Measurements from ENCODE around the gene TACO1. TPM values are rescaled to one million over a fixed set of nuclear protein-coding genes. Genes with fewer than 3 reads are reported as not detected.

The TACO1 gene
- total RNA-seq, 1 experiment from 2014 or later: 27.1 TPM

DNA sequence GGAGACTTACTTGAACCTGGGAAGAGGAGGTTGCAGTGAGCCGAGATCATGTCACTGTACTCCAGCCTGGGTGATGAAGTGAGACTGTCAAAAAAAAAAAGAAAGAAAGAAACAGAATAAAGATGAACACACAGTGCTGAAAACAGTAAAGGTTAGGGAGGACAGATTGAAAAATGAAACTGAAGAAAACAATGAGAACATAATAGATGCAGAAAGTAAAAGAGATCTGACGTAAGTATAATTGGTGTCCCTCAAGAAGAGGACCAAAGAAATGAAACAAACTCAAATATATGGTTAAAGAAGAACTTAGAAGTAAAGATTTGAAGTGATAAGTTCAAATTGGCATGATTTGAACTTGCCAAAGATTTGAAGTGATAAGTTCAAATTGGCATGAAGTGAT, 43.3 kb upstream of the TACO1 start:
- Histone ChIP-seq H3K27me3 (ENCODE audit: insufficient read depth, low read depth) (no peaks in the 10 kb centered on the region), H4K20me1 (ENCODE audit: insufficient read depth) (peaks cover 91% of the 10 kb centered on the region), H3K4me2 (no peak overlapping the region), H2AFZ (no peak overlapping the region), H3K36me3 (ENCODE audit: low read depth) (peaks cover 8% of the 10 kb centered on the region; the same call in 1 of the 2 replicates), H3K4me1 (replicated peaks; ENCODE audit: insufficient read depth) (peaks cover 6% of the 10 kb centered on the region), H3F3A (ENCODE audit: insufficient read depth, low read depth) (peaks cover 6% of the 10 kb centered on the region), H3K9me3 (ENCODE audit: insufficient read depth, low read depth) (no peaks in the 10 kb centered on the region), H3K27ac (no peak overlapping the region), H3K9me2 (ENCODE audit: insufficient read depth) (no peaks in the 10 kb centered on the region), H3K4me3 (no peak overlapping the region), H3K79me2 (ENCODE audit: low read depth) (peaks cover 94% of the 10 kb centered on the region)
- BruUV-seq (replicated peaks): no TSS peak
- CTCF ChIA-PET: no interaction called here
- no peak for DNase-seq
- intact Hi-C loops (cut with micrococcal nuclease; ENCODE audit: unreplicated experiment): no loop called here
- TF ChIP-seq, protein P1, sequence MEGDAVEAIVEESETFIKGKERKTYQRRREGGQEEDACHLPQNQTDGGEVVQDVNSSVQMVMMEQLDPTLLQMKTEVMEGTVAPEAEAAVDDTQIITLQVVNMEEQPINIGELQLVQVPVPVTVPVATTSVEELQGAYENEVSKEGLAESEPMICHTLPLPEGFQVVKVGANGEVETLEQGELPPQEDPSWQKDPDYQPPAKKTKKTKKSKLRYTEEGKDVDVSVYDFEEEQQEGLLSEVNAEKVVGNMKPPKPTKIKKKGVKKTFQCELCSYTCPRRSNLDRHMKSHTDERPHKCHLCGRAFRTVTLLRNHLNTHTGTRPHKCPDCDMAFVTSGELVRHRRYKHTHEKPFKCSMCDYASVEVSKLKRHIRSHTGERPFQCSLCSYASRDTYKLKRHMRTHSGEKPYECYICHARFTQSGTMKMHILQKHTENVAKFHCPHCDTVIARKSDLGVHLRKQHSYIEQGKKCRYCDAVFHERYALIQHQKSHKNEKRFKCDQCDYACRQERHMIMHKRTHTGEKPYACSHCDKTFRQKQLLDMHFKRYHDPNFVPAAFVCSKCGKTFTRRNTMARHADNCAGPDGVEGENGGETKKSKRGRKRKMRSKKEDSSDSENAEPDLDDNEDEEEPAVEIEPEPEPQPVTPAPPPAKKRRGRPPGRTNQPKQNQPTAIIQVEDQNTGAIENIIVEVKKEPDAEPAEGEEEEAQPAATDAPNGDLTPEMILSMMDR (conservative IDR thresholded peaks at IDR 0.05): no peak
- no peak for TF ChIP-seq EZH2 (IDR thresholded peaks at IDR 0.05; ENCODE audit: low read depth)
- POLR2A ChIA-PET (ENCODE audit: unreplicated experiment): no interaction called here

DNA sequence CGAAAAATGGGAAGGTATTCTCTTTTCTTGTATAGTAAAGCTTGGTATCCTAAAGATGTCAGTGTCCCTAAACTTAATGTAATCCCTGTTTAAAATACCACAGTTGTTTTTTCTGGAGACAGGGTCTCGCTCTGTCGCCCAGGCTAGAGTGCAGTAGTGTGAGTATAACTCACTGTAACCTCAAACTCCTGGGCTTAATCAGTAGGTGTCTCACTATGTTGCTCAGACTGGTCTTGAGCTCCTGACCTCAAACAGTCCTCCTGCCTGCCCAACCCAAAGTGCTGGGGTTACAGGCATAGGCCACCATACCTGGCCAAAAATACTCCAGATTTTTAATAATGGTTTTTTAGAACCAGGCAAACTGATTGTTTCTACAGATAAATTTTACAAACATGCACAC, 42.3 kb upstream of the TACO1 start:
- H3K4me1 ChIP-seq (replicated peaks; ENCODE audit: insufficient read depth): no peaks in the 10 kb centered on the region
- no peak for DNase-seq
- no peaks in the 10 kb centered on the region for H3K9me2 ChIP-seq (ENCODE audit: insufficient read depth)
- H3K4me3 ChIP-seq: no peak overlapping the region
- H3K36me3 ChIP-seq (ENCODE audit: low read depth): no peaks in the 10 kb centered on the region
- no peak overlapping the region for H2AFZ ChIP-seq
- POLR2A ChIA-PET (ENCODE audit: unreplicated experiment): no interaction called here
- TF ChIP-seq, protein P1 (conservative IDR thresholded peaks at IDR 0.05): no peak
- no peak for TF ChIP-seq EZH2 (IDR thresholded peaks at IDR 0.05; ENCODE audit: low read depth)
- intact Hi-C loops (cut with micrococcal nuclease; ENCODE audit: unreplicated experiment): no loop called here
- no peak overlapping the region for H3K27ac ChIP-seq
- no peak overlapping the region for H3K4me2 ChIP-seq
- peaks cover 10% of the 10 kb centered on the region; the same call in 1 of the 2 replicates for H3F3A ChIP-seq (ENCODE audit: insufficient read depth, low read depth)
- peaks cover 89% of the 10 kb centered on the region for H4K20me1 ChIP-seq (ENCODE audit: insufficient read depth)
- no peaks in the 10 kb centered on the region for H3K9me3 ChIP-seq (ENCODE audit: insufficient read depth, low read depth)
- H3K27me3 ChIP-seq (ENCODE audit: insufficient read depth, low read depth): no peaks in the 10 kb centered on the region
- no TSS peak for BruUV-seq (replicated peaks)
- CTCF ChIA-PET: no interaction called here
- H3K79me2 ChIP-seq (ENCODE audit: low read depth): peaks cover 92% of the 10 kb centered on the region

DNA sequence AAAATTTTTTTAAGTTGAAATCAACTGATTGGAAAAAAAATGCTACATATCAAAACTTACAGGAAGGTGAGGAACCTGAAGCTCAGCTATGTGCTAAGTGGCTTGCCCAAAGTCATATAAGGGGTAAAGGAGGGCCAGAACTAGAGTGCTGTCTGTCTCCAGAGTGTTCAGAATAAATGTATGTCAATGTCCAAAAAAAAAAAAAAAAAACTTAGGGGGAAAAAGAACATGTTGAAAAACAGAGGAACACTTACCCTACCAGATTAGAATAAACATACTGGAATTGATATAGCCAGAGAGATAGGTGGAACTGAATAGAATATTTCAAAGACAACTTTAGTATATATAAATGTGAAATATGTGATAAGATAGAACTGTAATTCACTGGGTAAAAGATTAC, 38.9 kb upstream of the TACO1 start:
- Histone ChIP-seq H3K4me3 (no peak overlapping the region), H3K79me2 (ENCODE audit: low read depth) (peaks cover 86% of the 10 kb centered on the region), H3K9me3 (ENCODE audit: insufficient read depth, low read depth) (no peaks in the 10 kb centered on the region), H3K36me3 (ENCODE audit: low read depth) (no peaks in the 10 kb centered on the region), H3K4me1 (replicated peaks; ENCODE audit: insufficient read depth) (no peaks in the 10 kb centered on the region), H3K4me2 (no peak overlapping the region), H3K9me2 (ENCODE audit: insufficient read depth) (no peaks in the 10 kb centered on the region), H3K27ac (no peak overlapping the region), H3K27me3 (ENCODE audit: insufficient read depth, low read depth) (no peaks in the 10 kb centered on the region), H2AFZ (no peak overlapping the region), H4K20me1 (ENCODE audit: insufficient read depth) (peaks cover 68% of the 10 kb centered on the region), H3F3A (ENCODE audit: insufficient read depth, low read depth) (peaks cover 10% of the 10 kb centered on the region; the same call in 1 of the 2 replicates)
- POLR2A ChIA-PET (ENCODE audit: unreplicated experiment): no interaction called here
- no peak for TF ChIP-seq EZH2 (IDR thresholded peaks at IDR 0.05; ENCODE audit: low read depth)
- CTCF ChIA-PET: interaction anchor here (0.7 kb wide), 1 partner anchor 1003 kb away, joined by 3 read pairs; no protein-coding TSS in a partner anchor
- no peak for DNase-seq
- intact Hi-C loops (cut with micrococcal nuclease; ENCODE audit: unreplicated experiment): no loop called here
- BruUV-seq (replicated peaks): no TSS peak

DNA sequence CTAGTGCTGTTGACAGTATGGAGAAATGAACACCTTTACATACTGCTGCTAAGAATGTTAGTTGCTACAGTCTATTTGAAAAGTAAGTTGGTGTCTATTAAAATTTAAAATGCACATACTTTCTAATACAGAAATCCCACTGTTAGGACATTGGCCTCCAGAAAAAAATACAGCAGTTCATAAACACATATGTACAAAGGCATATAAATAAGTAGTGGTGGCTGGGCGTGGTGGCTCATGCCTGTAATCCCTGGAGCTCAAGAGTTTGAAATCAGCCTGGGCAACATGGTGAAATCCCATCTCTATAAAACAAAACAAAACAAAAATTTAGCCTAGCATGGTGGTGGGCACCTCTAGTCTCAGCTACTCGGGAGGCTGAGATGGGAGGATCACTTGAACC, 37.4 kb upstream of the TACO1 start:
- peaks cover 63% of the 10 kb centered on the region for H4K20me1 ChIP-seq (ENCODE audit: insufficient read depth)
- H2AFZ ChIP-seq: no peak overlapping the region
- intact Hi-C loops (cut with micrococcal nuclease; ENCODE audit: unreplicated experiment): no loop called here
- no peaks in the 10 kb centered on the region for H3K9me2 ChIP-seq (ENCODE audit: insufficient read depth)
- CTCF ChIA-PET: no interaction called here
- TF ChIP-seq, protein P1 (conservative IDR thresholded peaks at IDR 0.05): no peak
- no peak for TF ChIP-seq EZH2 (IDR thresholded peaks at IDR 0.05; ENCODE audit: low read depth)
- DNase-seq: no peak
- H3K4me3 ChIP-seq: no peak overlapping the region
- H3K4me2 ChIP-seq: no peak overlapping the region
- peaks cover 10% of the 10 kb centered on the region; the same call in 1 of the 2 replicates for H3F3A ChIP-seq (ENCODE audit: insufficient read depth, low read depth)
- H3K27ac ChIP-seq: no peak overlapping the region
- H3K4me1 ChIP-seq (replicated peaks; ENCODE audit: insufficient read depth): no peaks in the 10 kb centered on the region
- no peaks in the 10 kb centered on the region for H3K9me3 ChIP-seq (ENCODE audit: insufficient read depth, low read depth)
- POLR2A ChIA-PET (ENCODE audit: unreplicated experiment): no interaction called here
- H3K79me2 ChIP-seq (ENCODE audit: low read depth): peaks cover 84% of the 10 kb centered on the region
- no peaks in the 10 kb centered on the region for H3K27me3 ChIP-seq (ENCODE audit: insufficient read depth, low read depth)
- H3K36me3 ChIP-seq (ENCODE audit: low read depth): no peaks in the 10 kb centered on the region
- no TSS peak for BruUV-seq (replicated peaks)
